DND-41 (cell line): ENCODE data around the gene GYS2.

ENCODE experiments used
- EZH2 ChIP-seq: IDR thresholded peaks from 3 replicates; pipeline ENCODE4 v1.6.1; 2012; ENCODE audit warnings: borderline replicate concordance, low read depth, mild to moderate bottlenecking, moderate library complexity, low read length, inconsistent platforms; ENCODE audit not compliant: severe bottlenecking
- TF ChIP-seq, protein P1 (sequence below): IDR thresholded peaks from 2 replicates; pipeline ENCODE4 v1.5.1; 2012; ENCODE audit warnings: borderline replicate concordance, low read length, moderate library complexity, mild to moderate bottlenecking; ENCODE audit not compliant: poor library complexity, severe bottlenecking; ENCODE audit errors: extremely low read depth

DNA sequence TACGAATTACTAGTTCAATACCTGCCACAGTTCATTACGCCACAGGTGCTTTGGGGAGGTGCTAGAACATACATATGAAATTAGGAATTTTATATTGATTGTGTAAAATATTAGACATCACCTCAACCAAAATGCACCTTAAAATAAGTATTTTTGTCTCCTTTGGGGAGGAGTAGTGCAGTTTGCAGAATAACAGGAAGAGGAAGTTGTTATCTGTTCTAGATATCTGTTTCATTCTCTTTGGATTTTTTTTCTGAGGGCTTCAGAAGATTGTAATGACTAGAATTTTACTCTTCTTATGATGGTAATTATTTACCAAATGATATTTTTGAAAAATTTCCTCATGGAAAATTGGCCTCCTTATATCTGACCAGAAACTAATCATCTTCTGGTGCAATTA, 9.9 kb upstream of the GYS2 start:
- TF ChIP-seq, protein P1, sequence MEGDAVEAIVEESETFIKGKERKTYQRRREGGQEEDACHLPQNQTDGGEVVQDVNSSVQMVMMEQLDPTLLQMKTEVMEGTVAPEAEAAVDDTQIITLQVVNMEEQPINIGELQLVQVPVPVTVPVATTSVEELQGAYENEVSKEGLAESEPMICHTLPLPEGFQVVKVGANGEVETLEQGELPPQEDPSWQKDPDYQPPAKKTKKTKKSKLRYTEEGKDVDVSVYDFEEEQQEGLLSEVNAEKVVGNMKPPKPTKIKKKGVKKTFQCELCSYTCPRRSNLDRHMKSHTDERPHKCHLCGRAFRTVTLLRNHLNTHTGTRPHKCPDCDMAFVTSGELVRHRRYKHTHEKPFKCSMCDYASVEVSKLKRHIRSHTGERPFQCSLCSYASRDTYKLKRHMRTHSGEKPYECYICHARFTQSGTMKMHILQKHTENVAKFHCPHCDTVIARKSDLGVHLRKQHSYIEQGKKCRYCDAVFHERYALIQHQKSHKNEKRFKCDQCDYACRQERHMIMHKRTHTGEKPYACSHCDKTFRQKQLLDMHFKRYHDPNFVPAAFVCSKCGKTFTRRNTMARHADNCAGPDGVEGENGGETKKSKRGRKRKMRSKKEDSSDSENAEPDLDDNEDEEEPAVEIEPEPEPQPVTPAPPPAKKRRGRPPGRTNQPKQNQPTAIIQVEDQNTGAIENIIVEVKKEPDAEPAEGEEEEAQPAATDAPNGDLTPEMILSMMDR = no peak
- TF ChIP-seq EZH2 = no peak
